ENCODE measurements around the gene DARS2. TPM values are rescaled to one million over a fixed set of nuclear protein-coding genes. Genes with fewer than 3 reads are reported as not detected.

The DARS2 gene
- total RNA-seq, 2 donors from 2014 or later = 11.3 to 18.1 TPM

GRCh38 chr1:173821680-173822079, 2.8 kb upstream of the DARS2 start:
- Histone ChIP-seq H3K36me3 (no peaks in the 10 kb centered on the region), H3K27me3 (replicated peaks; ENCODE audit: insufficient read depth) (no peaks in the 10 kb centered on the region), H3K27ac (no peak overlapping the region), H3K4me3 (no peak overlapping the region), H3K4me1 (replicated peaks) (no peaks in the 10 kb centered on the region), H3K9me3 (no peaks in the 10 kb centered on the region)
- no peak for TF ChIP-seq POLR2A (IDR thresholded peaks at IDR 0.05)
- no peak for TF ChIP-seq POLR2AphosphoS5 (IDR thresholded peaks at IDR 0.05)
- TF ChIP-seq CTCF (IDR thresholded peaks at IDR 0.05) = no peak
- no peak for DNase-seq (ENCODE audit: low spot score)
- intact Hi-C loops (cut with DNase I) = loop anchor here (10.0 kb wide), 1 partner anchor 1077 kb away; no protein-coding TSS in a partner anchor
- 96% methylated on average over 4 of the region's 4 CpGs for WGBS

- Histone ChIP-seq H3K27ac (peak overlapping the region; percentile 87 to 91), H3K27me3 (replicated peaks; ENCODE audit: insufficient read depth) (no peaks in the 10 kb centered on the region), H3K9me3 (no peaks in the 10 kb centered on the region), H3K4me1 (replicated peaks) (no peaks in the 10 kb centered on the region), H3K4me3 (peak overlapping the region; percentile 55 to 62), H3K36me3 (no peaks in the 10 kb centered on the region)
- TF ChIP-seq POLR2A (IDR thresholded peaks at IDR 0.05) = no peak
- no peak for TF ChIP-seq POLR2AphosphoS5 (IDR thresholded peaks at IDR 0.05)
- no peak for TF ChIP-seq CTCF (IDR thresholded peaks at IDR 0.05)
- WGBS = under 1% methylated on average over 25 of the region's 25 CpGs
- intact Hi-C loops (cut with DNase I) = loop anchor here (2.0 to 10.0 kb wide), 3 partner anchors 347 to 1079 kb away; partner anchors contain the start of gene PRDX6
- DNase-seq (ENCODE audit: low spot score) = no peak
Measured at GRCh38 chr1:173823781-173824314, 625 bp upstream of the DARS2 start.

GRCh38 chr1:173827611-173828010, 3.1 kb downstream of the DARS2 start:
- 80% methylated on average over 2 of the region's 2 CpGs for WGBS
- no peak overlapping the region for H3K4me3 ChIP-seq
- H3K4me1 ChIP-seq (replicated peaks) = no peaks in the 10 kb centered on the region
- DNase-seq (ENCODE audit: low spot score) = no peak
- H3K27me3 ChIP-seq (replicated peaks; ENCODE audit: insufficient read depth) = no peaks in the 10 kb centered on the region
- TF ChIP-seq CTCF (IDR thresholded peaks at IDR 0.05) (no peak), POLR2AphosphoS5 (IDR thresholded peaks at IDR 0.05) (no peak), POLR2A (IDR thresholded peaks at IDR 0.05) (no peak)
- no peaks in the 10 kb centered on the region for H3K9me3 ChIP-seq
- H3K27ac ChIP-seq = no peak overlapping the region
- H3K36me3 ChIP-seq = no peaks in the 10 kb centered on the region
- intact Hi-C loops (cut with DNase I) = loop anchor here (10.0 kb wide), 1 partner anchor 1083 kb away; no protein-coding TSS in a partner anchor

- Histone ChIP-seq H3K27ac (no peak overlapping the region), H3K4me3 (no peak overlapping the region), H3K9me3 (no peaks in the 10 kb centered on the region), H3K4me1 (replicated peaks) (no peaks in the 10 kb centered on the region), H3K36me3 (no peaks in the 10 kb centered on the region), H3K27me3 (replicated peaks; ENCODE audit: insufficient read depth) (no peaks in the 10 kb centered on the region)
- intact Hi-C loops (cut with DNase I) = no loop called here
- 94% methylated on average over 1 of the region's 1 CpG for WGBS
- TF ChIP-seq POLR2A (IDR thresholded peaks at IDR 0.05) = no peak
- no peak for DNase-seq (ENCODE audit: low spot score)
Measured at GRCh38 chr1:173832748-173833147, 8.3 kb downstream of the DARS2 start.

GRCh38 chr1:173852105-173852504, 27.6 kb downstream of the DARS2 start:
- Histone ChIP-seq H3K36me3 (no peaks in the 10 kb centered on the region), H3K4me3 (no peak overlapping the region), H3K27me3 (replicated peaks; ENCODE audit: insufficient read depth) (no peaks in the 10 kb centered on the region), H3K27ac (no peak overlapping the region), H3K9me3 (no peaks in the 10 kb centered on the region), H3K4me1 (replicated peaks) (no peaks in the 10 kb centered on the region)
- TF ChIP-seq POLR2AphosphoS5 (IDR thresholded peaks at IDR 0.05) (no peak), POLR2A (IDR thresholded peaks at IDR 0.05) (no peak), CTCF (IDR thresholded peaks at IDR 0.05) (no peak)
- DNase-seq (ENCODE audit: low spot score) = no peak
- intact Hi-C loops (cut with DNase I) = no loop called here
- 88% methylated on average over 4 of the region's 4 CpGs for WGBS
